Chondrocyte (in vitro differentiated cells): ENCODE results near the gene FSTL5. TPM values are rescaled to one million over a fixed set of nuclear protein-coding genes. Genes with fewer than 3 reads are reported as not detected.

ENCODE experiments used
- DNase-seq: peaks from one replicate; pipeline ENCODE4 v3.0.0; 2021; ENCODE audit warnings: mixed read lengths, low spot score
- H3K27ac Mint-ChIP-seq: one replicate; pipeline ENCODE4 v1.8.0; 2021; ENCODE audit warnings: mild to moderate bottlenecking, moderate library complexity, mixed read lengths; ENCODE audit not compliant: unreplicated experiment
- H3K27me3 Mint-ChIP-seq: 2 replicates; pipeline ENCODE4 v1.8.0; 2021; ENCODE audit warnings: low read depth, mixed read lengths
- H3K36me3 Mint-ChIP-seq: 2 replicates; pipeline ENCODE4 v1.8.0; 2021; ENCODE audit warnings: low read depth, mixed read lengths
- H3K4me1 Mint-ChIP-seq: 2 replicates; pipeline ENCODE4 v1.8.0; 2021; ENCODE audit warnings: low read depth, mild to moderate bottlenecking, mixed read lengths
- H3K4me3 Mint-ChIP-seq: one replicate; pipeline ENCODE4 v1.8.0; 2021; ENCODE audit warnings: mild to moderate bottlenecking, moderate library complexity, mixed read lengths; ENCODE audit not compliant: unreplicated experiment
- H3K9me3 Mint-ChIP-seq: 2 replicates; pipeline ENCODE4 v1.8.0; 2021; ENCODE audit warnings: low read depth, mixed read lengths
- CTCF ChIP-seq: fragments of 200-600 bp; sonication (generic); IDR thresholded peaks from 2 replicates; pipeline ENCODE4 v1.5.0; 2021; ENCODE audit warnings: antibody characterized with exemption, mild to moderate bottlenecking, moderate library complexity
- total RNA-seq: library from RNA; stranded (reverse); gene quantifications from 3 replicates; pipeline ENCODE4 v1.2.1, GENCODE V29; 2021

The FSTL5 gene
- total RNA-seq, 1 donor from 2014 or later = not detected

GRCh38 chr4:161992317-161992716 is 171.5 kb downstream of the FSTL5 start:
- TF ChIP-seq CTCF = no peak
- DNase-seq = no peak
- H3K27ac Mint-ChIP-seq = no peak overlapping the region
- H3K4me3 Mint-ChIP-seq = no peak overlapping the region
- H3K27me3 Mint-ChIP-seq = peaks cover 8% of the 10 kb centered on the region
- H3K36me3 Mint-ChIP-seq = no peaks in the 10 kb centered on the region
- no peaks in the 10 kb centered on the region for H3K4me1 Mint-ChIP-seq
- H3K9me3 Mint-ChIP-seq = no peaks in the 10 kb centered on the region

- Mint-ChIP-seq H3K27me3 (peaks cover 8% of the 10 kb centered on the region), H3K9me3 (no peaks in the 10 kb centered on the region), H3K36me3 (no peaks in the 10 kb centered on the region), H3K4me1 (no peaks in the 10 kb centered on the region), H3K27ac (no peak overlapping the region), H3K4me3 (no peak overlapping the region)
- DNase-seq = no peak
- no peak for TF ChIP-seq CTCF
Measured at GRCh38 chr4:161991811-161992210, 172.0 kb downstream of the FSTL5 start.

GRCh38 chr4:161990721-161991120 is 173.1 kb downstream of the FSTL5 start:
- H3K4me3 Mint-ChIP-seq = no peak overlapping the region
- H3K9me3 Mint-ChIP-seq = no peaks in the 10 kb centered on the region
- H3K27me3 Mint-ChIP-seq = peaks cover 8% of the 10 kb centered on the region
- no peaks in the 10 kb centered on the region for H3K36me3 Mint-ChIP-seq
- H3K4me1 Mint-ChIP-seq = no peaks in the 10 kb centered on the region
- H3K27ac Mint-ChIP-seq = no peak overlapping the region
- DNase-seq = no peak
- TF ChIP-seq CTCF = no peak

- TF ChIP-seq CTCF = no peak
- H3K4me1 Mint-ChIP-seq = no peaks in the 10 kb centered on the region
- H3K36me3 Mint-ChIP-seq = no peaks in the 10 kb centered on the region
- no peak for DNase-seq
- no peaks in the 10 kb centered on the region for H3K9me3 Mint-ChIP-seq
- peaks cover 8% of the 10 kb centered on the region for H3K27me3 Mint-ChIP-seq
- H3K4me3 Mint-ChIP-seq = no peak overlapping the region
- no peak overlapping the region for H3K27ac Mint-ChIP-seq
Measured at GRCh38 chr4:161988946-161989345, 174.9 kb downstream of the FSTL5 start.

- Mint-ChIP-seq H3K9me3 (no peaks in the 10 kb centered on the region), H3K4me3 (no peak overlapping the region), H3K36me3 (no peaks in the 10 kb centered on the region), H3K27ac (no peak overlapping the region), H3K4me1 (no peaks in the 10 kb centered on the region), H3K27me3 (peaks cover 14% of the 10 kb centered on the region)
- no peak for DNase-seq
- TF ChIP-seq CTCF = no peak
Measured at GRCh38 chr4:161987611-161988010, 176.2 kb downstream of the FSTL5 start.
